ENCODE measurements around the gene LEF1. TPM values are rescaled to one million over a fixed set of nuclear protein-coding genes. Genes with fewer than 3 reads are reported as not detected.

Gene LEF1
- total RNA-seq, 1 experiment from 2014 or later: 0.79 TPM

DNA sequence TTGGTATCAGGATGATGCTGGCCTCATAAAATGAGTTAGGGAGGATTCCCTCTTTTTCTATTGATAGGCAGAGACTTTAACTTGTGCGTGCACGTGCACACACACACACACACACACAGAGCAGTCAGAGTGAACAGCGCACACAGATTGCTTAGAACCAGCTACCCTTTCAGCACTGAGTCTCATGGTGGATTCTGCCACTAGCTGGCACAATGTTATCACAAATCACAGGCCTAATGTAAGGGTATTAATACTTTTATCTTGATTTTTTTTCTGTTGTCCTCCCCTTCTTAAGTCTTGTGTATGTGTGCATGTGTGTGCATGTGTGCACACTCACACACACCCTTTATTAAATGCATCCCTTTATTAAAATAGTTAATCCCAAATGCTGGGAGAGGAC, 125.8 kb downstream of the LEF1 start:
- no peaks in the 10 kb centered on the region for H3K36me3 ChIP-seq (ENCODE audit: control insufficient read depth in 1 of 2, insufficient read depth in 2 of 2, low read length in 2 of 2)
- H3K9me2 ChIP-seq (ENCODE audit: insufficient read depth): no peaks in the 10 kb centered on the region
- H3K9ac ChIP-seq (ENCODE audit: low read length): no peak overlapping the region
- H3K79me2 ChIP-seq (ENCODE audit: insufficient read depth, low read length): no peaks in the 10 kb centered on the region
- ChIA-PET CTCF (no interaction called here), RAD21 (ENCODE audit: low non-redundant PET in 1 of 2, low total read pairs in 2 of 2, uncharacterized antibody in 2 of 2, unreplicated experiment in 2 of 2) (no interaction called here), POLR2A (no interaction called here)
- no peaks in the 10 kb centered on the region for H3K27me3 ChIP-seq (ENCODE audit: insufficient read depth, low read length)
- ATAC-seq (no peak), DNase-seq (ENCODE audit: low read depth, low spot score) (no peak)
- intact Hi-C loops (cut with micrococcal nuclease): no loop called here
- no peak overlapping the region for H2AFZ ChIP-seq (ENCODE audit: low read depth, low read length, poor library complexity, severe bottlenecking)
- TF ChIP-seq JUND (IDR thresholded peaks at IDR 0.05) (no peak), ELF1 (IDR thresholded peaks at IDR 0.05; ENCODE audit: borderline replicate concordance, low read depth) (no peak), EGR1 (IDR thresholded peaks at IDR 0.05; ENCODE audit: low read depth) (no peak), RAD21 (IDR thresholded peaks at IDR 0.05; ENCODE audit: low read depth) (peak; percentile 30)
- H3K27ac ChIP-seq (ENCODE audit: low read depth, low read length): no peak overlapping the region
- BruUV-seq (replicated peaks): no TSS peak
- H3K9me3 ChIP-seq (ENCODE audit: control insufficient read depth in 1 of 2, insufficient read depth in 1 of 2, low read depth in 1 of 2, low read length in 2 of 2): no peaks in the 10 kb centered on the region
- no peak overlapping the region for H3K4me3 ChIP-seq (replicated peaks in 1 of 2; ENCODE audit: low read depth in 1 of 2, low read length in 2 of 2)
- no peak overlapping the region for H3K4me2 ChIP-seq (ENCODE audit: low read length)
- H4K20me1 ChIP-seq (ENCODE audit: insufficient read depth): no peaks in the 10 kb centered on the region
- peaks cover 3 to 5% of the 10 kb centered on the region in 2 experiments; a peak in 3 of 4 replicates for H3K4me1 ChIP-seq (ENCODE audit: control insufficient read depth in 1 of 2, insufficient read depth in 2 of 2, low read length in 2 of 2)

DNA sequence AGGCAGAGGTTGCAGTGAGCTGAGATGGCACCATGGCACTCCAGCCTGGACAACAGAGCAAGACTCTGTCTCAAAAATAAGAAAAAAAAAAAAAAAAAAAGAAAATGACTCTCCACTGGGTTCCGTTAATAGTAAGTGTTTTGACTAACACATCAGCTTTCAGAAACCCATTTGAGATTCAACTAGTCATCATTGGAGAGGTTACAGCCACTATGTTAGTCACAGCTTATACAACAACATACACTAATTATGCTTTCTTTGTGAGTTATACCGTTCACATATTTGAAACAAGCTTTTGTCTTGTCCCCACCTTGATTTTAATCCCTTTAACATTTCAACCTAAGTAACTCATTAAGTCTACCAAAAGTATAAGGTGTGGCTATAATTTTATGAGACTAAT, 130.8 kb downstream of the LEF1 start:
- ATAC-seq (no peak), DNase-seq (ENCODE audit: low read depth, low spot score) (no peak)
- CTCF ChIA-PET: interaction anchor here (0.7 kb wide), 1 partner anchor 771 kb away, joined by 4 read pairs; no protein-coding TSS in a partner anchor
- Histone ChIP-seq H2AFZ (ENCODE audit: low read depth, low read length, poor library complexity, severe bottlenecking) (no peak overlapping the region), H3K36me3 (ENCODE audit: control insufficient read depth in 1 of 2, insufficient read depth in 2 of 2, low read length in 2 of 2) (0 out of 4 replicates have a peak, but pooled peaks cover 0 to 4% of the 10 kb centered on the region in 2 experiments), H3K9me3 (ENCODE audit: control insufficient read depth in 1 of 2, insufficient read depth in 1 of 2, low read depth in 1 of 2, low read length in 2 of 2) (no peaks in the 10 kb centered on the region), H3K27ac (ENCODE audit: low read depth, low read length) (no peak overlapping the region), H3K4me3 (replicated peaks in 1 of 2; ENCODE audit: low read depth in 1 of 2, low read length in 2 of 2) (no peak overlapping the region), H3K79me2 (ENCODE audit: insufficient read depth, low read length) (no peaks in the 10 kb centered on the region), H3K9ac (ENCODE audit: low read length) (no peak overlapping the region), H3K9me2 (ENCODE audit: insufficient read depth) (no peaks in the 10 kb centered on the region), H4K20me1 (ENCODE audit: insufficient read depth) (no peaks in the 10 kb centered on the region), H3K27me3 (ENCODE audit: insufficient read depth, low read length) (no peaks in the 10 kb centered on the region), H3K4me1 (ENCODE audit: control insufficient read depth in 1 of 2, insufficient read depth in 2 of 2, low read length in 2 of 2) (no peaks in the 10 kb centered on the region), H3K4me2 (ENCODE audit: low read length) (no peak overlapping the region)
- POLR2A ChIA-PET: interaction anchor here (0.7 to 0.9 kb wide), 2 partner anchors 21 to 394 kb away, joined by 3 to 4 read pairs; no protein-coding TSS in a partner anchor
- intact Hi-C loops (cut with micrococcal nuclease): no loop called here
- RAD21 ChIA-PET (ENCODE audit: low non-redundant PET in 1 of 2, low total read pairs in 2 of 2, uncharacterized antibody in 2 of 2, unreplicated experiment in 2 of 2): interaction anchor here in 1 of 2 experiments (0.6 kb wide), 1 partner anchor 20 kb away, joined by 3 read pairs; no protein-coding TSS in a partner anchor
- no TSS peak for BruUV-seq (replicated peaks)
- TF ChIP-seq, protein P1, sequence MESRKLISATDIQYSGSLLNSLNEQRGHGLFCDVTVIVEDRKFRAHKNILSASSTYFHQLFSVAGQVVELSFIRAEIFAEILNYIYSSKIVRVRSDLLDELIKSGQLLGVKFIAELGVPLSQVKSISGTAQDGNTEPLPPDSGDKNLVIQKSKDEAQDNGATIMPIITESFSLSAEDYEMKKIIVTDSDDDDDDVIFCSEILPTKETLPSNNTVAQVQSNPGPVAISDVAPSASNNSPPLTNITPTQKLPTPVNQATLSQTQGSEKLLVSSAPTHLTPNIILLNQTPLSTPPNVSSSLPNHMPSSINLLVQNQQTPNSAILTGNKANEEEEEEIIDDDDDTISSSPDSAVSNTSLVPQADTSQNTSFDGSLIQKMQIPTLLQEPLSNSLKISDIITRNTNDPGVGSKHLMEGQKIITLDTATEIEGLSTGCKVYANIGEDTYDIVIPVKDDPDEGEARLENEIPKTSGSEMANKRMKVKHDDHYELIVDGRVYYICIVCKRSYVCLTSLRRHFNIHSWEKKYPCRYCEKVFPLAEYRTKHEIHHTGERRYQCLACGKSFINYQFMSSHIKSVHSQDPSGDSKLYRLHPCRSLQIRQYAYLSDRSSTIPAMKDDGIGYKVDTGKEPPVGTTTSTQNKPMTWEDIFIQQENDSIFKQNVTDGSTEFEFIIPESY (IDR thresholded peaks at IDR 0.05; ENCODE audit: extremely low read depth, insufficient replicate concordance, low read length): no peak
- TF ChIP-seq ELF1 (IDR thresholded peaks at IDR 0.05; ENCODE audit: borderline replicate concordance, low read depth): no peak
- TF ChIP-seq EZH2phosphoT487 (IDR thresholded peaks at IDR 0.05; ENCODE audit: borderline replicate concordance): no peak
- no peak for TF ChIP-seq FOSL1 (IDR thresholded peaks at IDR 0.05; ENCODE audit: low read depth)
- TF ChIP-seq POLR2A (IDR thresholded peaks at IDR 0.05; ENCODE audit: borderline replicate concordance, extremely low read depth, insufficient read depth, insufficient read length): no peak
- TF ChIP-seq ZNF274 (IDR thresholded peaks at IDR 0.05; ENCODE audit: low read depth, low read length): no peak
- TF ChIP-seq, protein P2, sequence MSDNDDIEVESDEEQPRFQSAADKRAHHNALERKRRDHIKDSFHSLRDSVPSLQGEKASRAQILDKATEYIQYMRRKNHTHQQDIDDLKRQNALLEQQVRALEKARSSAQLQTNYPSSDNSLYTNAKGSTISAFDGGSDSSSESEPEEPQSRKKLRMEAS (IDR thresholded peaks at IDR 0.05): no peak
- TF ChIP-seq TCF7L2 (IDR thresholded peaks at IDR 0.05; ENCODE audit: borderline replicate concordance, extremely low read depth, insufficient read depth, insufficient read length): no peak
- TF ChIP-seq POLR2AphosphoS5 (IDR thresholded peaks at IDR 0.05; ENCODE audit: low read depth, low read length): no peak
- TF ChIP-seq, protein P3, sequence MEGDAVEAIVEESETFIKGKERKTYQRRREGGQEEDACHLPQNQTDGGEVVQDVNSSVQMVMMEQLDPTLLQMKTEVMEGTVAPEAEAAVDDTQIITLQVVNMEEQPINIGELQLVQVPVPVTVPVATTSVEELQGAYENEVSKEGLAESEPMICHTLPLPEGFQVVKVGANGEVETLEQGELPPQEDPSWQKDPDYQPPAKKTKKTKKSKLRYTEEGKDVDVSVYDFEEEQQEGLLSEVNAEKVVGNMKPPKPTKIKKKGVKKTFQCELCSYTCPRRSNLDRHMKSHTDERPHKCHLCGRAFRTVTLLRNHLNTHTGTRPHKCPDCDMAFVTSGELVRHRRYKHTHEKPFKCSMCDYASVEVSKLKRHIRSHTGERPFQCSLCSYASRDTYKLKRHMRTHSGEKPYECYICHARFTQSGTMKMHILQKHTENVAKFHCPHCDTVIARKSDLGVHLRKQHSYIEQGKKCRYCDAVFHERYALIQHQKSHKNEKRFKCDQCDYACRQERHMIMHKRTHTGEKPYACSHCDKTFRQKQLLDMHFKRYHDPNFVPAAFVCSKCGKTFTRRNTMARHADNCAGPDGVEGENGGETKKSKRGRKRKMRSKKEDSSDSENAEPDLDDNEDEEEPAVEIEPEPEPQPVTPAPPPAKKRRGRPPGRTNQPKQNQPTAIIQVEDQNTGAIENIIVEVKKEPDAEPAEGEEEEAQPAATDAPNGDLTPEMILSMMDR (IDR thresholded peaks at IDR 0.05 in 2 of 3, conservative IDR thresholded peaks at IDR 0.05 in 1 of 3; ENCODE audit: borderline replicate concordance in 1 of 3, insufficient read depth in 1 of 3, low read depth in 2 of 3, low read length in 2 of 3): no peak
- no peak for TF ChIP-seq YY1 (IDR thresholded peaks at IDR 0.05; ENCODE audit: extremely low read depth, insufficient replicate concordance, low read depth, low read length)
